HepG2 (cell line): ENCODE results near the gene SLC43A1. TPM values are rescaled to one million over a fixed set of nuclear protein-coding genes. Genes with fewer than 3 reads are reported as not detected.
A peak's percentile ranks its signal among the peaks of the same experiment; 100 is the strongest.

ENCODE experiments used
- IRX3 ChIP-seq: sonication (generic); formaldehyde crosslinking; IDR thresholded peaks from 2 replicates; pipeline ENCODE4 v1.8.1; 2023; ENCODE audit warnings: mild to moderate bottlenecking, low read depth, missing genetic modification reagents, borderline replicate concordance
- MEF2D ChIP-seq: sonication (generic); formaldehyde crosslinking; IDR thresholded peaks from 2 replicates; pipeline ENCODE4 v1.5.1; 2020; ENCODE audit warnings: mild to moderate bottlenecking, missing genetic modification reagents
- MXD4 ChIP-seq: IDR thresholded peaks from 2 replicates; pipeline ENCODE4 v1.6.1; 2016; ENCODE audit warnings: mild to moderate bottlenecking, missing biosample characterization, missing genetic modification reagents
- NFKBIZ ChIP-seq: IDR thresholded peaks from 2 replicates; pipeline ENCODE4 v1.6.1; 2018; ENCODE audit warnings: missing genetic modification reagents, missing compliant biosample characterization
- POLR2AphosphoS5 ChIP-seq: IDR thresholded peaks from 2 replicates; pipeline ENCODE4 v1.6.1; 2012; ENCODE audit warnings: low read depth, low read length
- SALL2 ChIP-seq: sonication (generic); formaldehyde crosslinking; IDR thresholded peaks from 2 replicates; pipeline ENCODE4 v1.8.1; 2023; ENCODE audit warnings: mild to moderate bottlenecking, missing genetic modification reagents, inconsistent platforms
- SATB2 ChIP-seq: sonication (generic); formaldehyde crosslinking; IDR thresholded peaks from 2 replicates; pipeline ENCODE4 v1.5.0; 2020; ENCODE audit warnings: missing genetic modification reagents
- SOX6 ChIP-seq, 2 experiments: fragments of 450-650 bp in 1 of 2; sonication (generic) in 1 of 2; formaldehyde crosslinking in 1 of 2; IDR thresholded peaks; 2 replicates each; pipeline versions ENCODE4 v1.4.0 to v1.6.1; 2017 to 2020; ENCODE audit warnings: antibody characterized with exemption in 1 of 2, mild to moderate bottlenecking in 1 of 2, missing genetic modification reagents in 1 of 2
- SSRP1 ChIP-seq: IDR thresholded peaks from 2 replicates; pipeline ENCODE4 v1.6.1; 2016; ENCODE audit warnings: control low read depth
- TCF7 ChIP-seq: sonication (generic); IDR thresholded peaks from 2 replicates; pipeline ENCODE4 v1.6.1; 2016; ENCODE audit warnings: antibody characterized with exemption, low read depth
- XBP1 ChIP-seq: sonication (generic); formaldehyde crosslinking; IDR thresholded peaks from 2 replicates; pipeline ENCODE4 v1.5.0; 2020; ENCODE audit warnings: missing genetic modification reagents
- YY1 ChIP-seq: IDR thresholded peaks from 2 replicates; pipeline ENCODE4 v1.6.1; 2011; ENCODE audit warnings: low read length, low read depth, moderate library complexity, mild to moderate bottlenecking; ENCODE audit not compliant: insufficient read depth, insufficient replicate concordance
- ZNF672 ChIP-seq: sonication (generic); formaldehyde crosslinking; IDR thresholded peaks from 2 replicates; pipeline ENCODE4 v1.8.1; 2022; ENCODE audit warnings: missing genetic modification reagents
- ZNF790 ChIP-seq: sonication (generic); formaldehyde crosslinking; IDR thresholded peaks from 2 replicates; pipeline ENCODE4 v1.8.0; 2022; ENCODE audit warnings: missing genetic modification reagents, mild to moderate bottlenecking, borderline replicate concordance
- ZSCAN21 ChIP-seq: sonication (generic); formaldehyde crosslinking; IDR thresholded peaks from 2 replicates; pipeline ENCODE4 v1.8.0; 2022; ENCODE audit warnings: mild to moderate bottlenecking, missing genetic modification reagents, moderate library complexity, borderline replicate concordance
- polyA plus RNA-seq, 8 experiments: library from polyadenylated mRNA; depleted of rRNA in 3 of 8; stranded (reverse) in 7 of 8; unstranded in 1 of 8; fragments of >200 nt; fragmentation: Illumina TruSeq in 4 of 8; extraction: Trizol in 4 of 8; gene quantifications; 2 replicates each; pipeline versions ENCODE4 v1.2.1 to v1.2.3, GENCODE V29; 2011 to 2016; ENCODE audit warnings: low read depth in 4 of 8, missing spikeins in 1 of 8, mixed read lengths in 1 of 8; ENCODE audit not compliant: insufficient read depth in 1 of 8
- total RNA-seq, 5 experiments: library from RNA; depleted of rRNA; stranded (reverse); fragments of >200 nt; fragmentation: Illumina TruSeq; extraction: Trizol; gene quantifications; 2 replicates each; pipeline ENCODE4 v1.2.3, GENCODE V29; 2016; ENCODE audit warnings: low read depth in 1 of 5
- TF ChIP-seq, protein P1 (sequence below): sonication (generic); formaldehyde crosslinking; IDR thresholded peaks from 2 replicates; pipeline ENCODE4 v1.8.0; 2022; ENCODE audit warnings: missing genetic modification reagents, mild to moderate bottlenecking, moderate library complexity, borderline replicate concordance
- TF ChIP-seq, protein P2 (sequence below): IDR thresholded peaks from 2 replicates; pipeline ENCODE4 v1.6.1; 2016; ENCODE audit warnings: mild to moderate bottlenecking

The SLC43A1 gene
- total and polyA plus RNA-seq, 2 of the 13 experiments (the other 11 are each of a cell fraction or from before 2014, with no cell fraction given) = 72.3 to 87.6 TPM

- TF ChIP-seq IRX3 (CRISPR knock-in tag) (no peak), NFKBIZ (CRISPR knock-in tag) (peak; percentile 25; the same call in 1 of the 2 replicates), TCF7 (no peak), POLR2AphosphoS5 (peak; percentile 78), XBP1 (CRISPR knock-in tag) (peak; percentile 53; the same call in 1 of the 2 replicates), ZNF672 (CRISPR knock-in tag) (no peak), YY1 (peak; percentile 65), ZNF790 (0 out of 2 replicates have a peak, but pooled peaks have one; percentile 23), SALL2 (peak; percentile 70; the same call in 1 of the 2 replicates), SATB2 (0 out of 2 replicates have a peak, but pooled peaks have one; percentile 47), MEF2D (peak; percentile 58; the same call in 1 of the 2 replicates), MXD4 (CRISPR knock-in tag) (peak; percentile 99), ZSCAN21 (CRISPR knock-in tag) (no peak), SOX6 (IDR thresholded peaks at IDR 0.05) (no peak), SOX6 (CRISPR knock-in tag; IDR thresholded peaks at IDR 0.05) (peak; percentile 62; the same call in 1 of the 2 replicates), SSRP1 (CRISPR knock-in tag) (0 out of 2 replicates have a peak, but pooled peaks have one; percentile 48)
- TF ChIP-seq, protein P1, sequence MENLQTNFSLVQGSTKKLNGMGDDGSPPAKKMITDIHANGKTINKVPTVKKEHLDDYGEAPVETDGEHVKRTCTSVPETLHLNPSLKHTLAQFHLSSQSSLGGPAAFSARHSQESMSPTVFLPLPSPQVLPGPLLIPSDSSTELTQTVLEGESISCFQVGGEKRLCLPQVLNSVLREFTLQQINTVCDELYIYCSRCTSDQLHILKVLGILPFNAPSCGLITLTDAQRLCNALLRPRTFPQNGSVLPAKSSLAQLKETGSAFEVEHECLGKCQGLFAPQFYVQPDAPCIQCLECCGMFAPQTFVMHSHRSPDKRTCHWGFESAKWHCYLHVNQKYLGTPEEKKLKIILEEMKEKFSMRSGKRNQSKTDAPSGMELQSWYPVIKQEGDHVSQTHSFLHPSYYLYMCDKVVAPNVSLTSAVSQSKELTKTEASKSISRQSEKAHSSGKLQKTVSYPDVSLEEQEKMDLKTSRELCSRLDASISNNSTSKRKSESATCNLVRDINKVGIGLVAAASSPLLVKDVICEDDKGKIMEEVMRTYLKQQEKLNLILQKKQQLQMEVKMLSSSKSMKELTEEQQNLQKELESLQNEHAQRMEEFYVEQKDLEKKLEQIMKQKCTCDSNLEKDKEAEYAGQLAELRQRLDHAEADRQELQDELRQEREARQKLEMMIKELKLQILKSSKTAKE (CRISPR knock-in tag) = peak; percentile 48; the same call in 1 of the 2 replicates
- TF ChIP-seq, protein P2, sequence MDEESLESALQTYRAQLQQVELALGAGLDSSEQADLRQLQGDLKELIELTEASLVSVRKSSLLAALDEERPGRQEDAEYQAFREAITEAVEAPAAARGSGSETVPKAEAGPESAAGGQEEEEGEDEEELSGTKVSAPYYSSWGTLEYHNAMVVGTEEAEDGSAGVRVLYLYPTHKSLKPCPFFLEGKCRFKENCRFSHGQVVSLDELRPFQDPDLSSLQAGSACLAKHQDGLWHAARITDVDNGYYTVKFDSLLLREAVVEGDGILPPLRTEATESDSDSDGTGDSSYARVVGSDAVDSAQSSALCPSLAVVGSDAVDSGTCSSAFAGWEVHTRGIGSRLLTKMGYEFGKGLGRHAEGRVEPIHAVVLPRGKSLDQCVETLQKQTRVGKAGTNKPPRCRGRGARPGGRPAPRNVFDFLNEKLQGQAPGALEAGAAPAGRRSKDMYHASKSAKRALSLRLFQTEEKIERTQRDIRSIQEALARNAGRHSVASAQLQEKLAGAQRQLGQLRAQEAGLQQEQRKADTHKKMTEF = peak; percentile 93
These were observed 15.3 kb upstream of the SLC43A1 start, which contains the start of gene TIMM10 (continued) for GRCh38 chr11:57530596-57531507.
